GM23248 (cell line): ENCODE results near the gene BTG3. TPM values are rescaled to one million over a fixed set of nuclear protein-coding genes. Genes with fewer than 3 reads are reported as not detected.

Source experiments
- DNase-seq: peaks from one replicate; pipeline ENCODE4 v3.0.0-alpha.2; 2015
- H2AFZ ChIP-seq: fragments of 200-600 bp; sonication (generic); 2 replicates; pipeline ENCODE4 v1.6.1; 2016; ENCODE audit warnings: antibody characterized with exemption
- H3F3A ChIP-seq: fragments of 200-600 bp; sonication (generic); 2 replicates; pipeline ENCODE4 v1.6.1; 2016; ENCODE audit warnings: mild to moderate bottlenecking, antibody characterized with exemption, mixed run types; ENCODE audit not compliant: insufficient read depth
- H3K27ac ChIP-seq: fragments of 200-600 bp; sonication (generic); 2 replicates; pipeline ENCODE4 v1.5.1; 2016; ENCODE audit warnings: mild to moderate bottlenecking
- H3K27me3 ChIP-seq: fragments of 200-600 bp; sonication (generic); replicated peaks from 2 replicates; pipeline ENCODE4 v1.6.1; 2016; ENCODE audit warnings: mild to moderate bottlenecking; ENCODE audit not compliant: insufficient read depth
- H3K36me3 ChIP-seq: fragments of 200-600 bp; sonication (generic); 2 replicates; pipeline ENCODE4 v1.6.1; 2016; ENCODE audit warnings: low read depth, mild to moderate bottlenecking
- H3K4me1 ChIP-seq: fragments of 200-600 bp; sonication (generic); 2 replicates; pipeline ENCODE4 v1.6.1; 2016; ENCODE audit warnings: mild to moderate bottlenecking; ENCODE audit not compliant: insufficient read depth
- H3K4me2 ChIP-seq: fragments of 200-600 bp; sonication (generic); one replicate; pipeline ENCODE4 v1.6.1; 2016; ENCODE audit warnings: mild to moderate bottlenecking; ENCODE audit not compliant: unreplicated experiment
- H3K4me3 ChIP-seq: fragments of 200-600 bp; sonication (generic); 2 replicates; pipeline ENCODE4 v1.5.1; 2016; ENCODE audit warnings: mild to moderate bottlenecking
- H3K79me2 ChIP-seq: fragments of 200-600 bp; sonication (generic); 2 replicates; pipeline ENCODE4 v1.6.1; 2016; ENCODE audit warnings: mild to moderate bottlenecking; ENCODE audit not compliant: insufficient read depth
- H3K9ac ChIP-seq: fragments of 200-600 bp; sonication (generic); 2 replicates; pipeline ENCODE4 v1.6.1; 2016; ENCODE audit warnings: mild to moderate bottlenecking
- H3K9me2 ChIP-seq: fragments of 200-600 bp; sonication (generic); 2 replicates; pipeline ENCODE4 v1.6.1; 2016; ENCODE audit warnings: mixed run types, mild to moderate bottlenecking, moderate library complexity; ENCODE audit not compliant: insufficient read depth
- H3K9me3 ChIP-seq: fragments of 200-600 bp; sonication (generic); one replicate; pipeline ENCODE4 v1.6.1; 2017; ENCODE audit warnings: low read depth
- H4K20me1 ChIP-seq: fragments of 200-600 bp; sonication (generic); 2 replicates; pipeline ENCODE4 v1.6.0; 2016; ENCODE audit not compliant: insufficient read depth
- EZH2 ChIP-seq: fragments of 200-600 bp; sonication (generic); IDR thresholded peaks from 2 replicates; pipeline ENCODE4 v1.6.1; 2018; ENCODE audit warnings: antibody characterized with exemption, mild to moderate bottlenecking; ENCODE audit not compliant: insufficient read depth, poor library complexity, severe bottlenecking
- EZH2phosphoT487 ChIP-seq: fragments of 200-600 bp; sonication (generic); IDR thresholded peaks from 2 replicates; pipeline ENCODE4 v1.6.1; 2018; ENCODE audit warnings: antibody characterized with exemption, moderate library complexity, mild to moderate bottlenecking, low read depth; ENCODE audit not compliant: insufficient read depth
- WGBS, 2 experiments: methylation state at CpG; one replicate each; pipeline ENCODE4 v1.1.6; 2015 to 2017; ENCODE audit warnings: low lambda C conversion rate in 2 of 2, low coverage in 1 of 2; ENCODE audit errors: missing lambda C conversion rate in 2 of 2; 5-methylcytosine and 5-hydroxymethylcytosine counted together
- in situ Hi-C: fragments of 300-500 bp; cut with MboI; formaldehyde crosslinking; loops from 2 replicates; pipeline ENCODE4 v1.15.0; 2020
- polyA plus RNA-seq: library from polyadenylated mRNA; unstranded; fragments of >200 nt; fragmentation: Nextera tagmentation; extraction: Ambion mirVana; gene quantifications from 2 replicates; pipeline ENCODE4 v1.2.1, GENCODE V29; 2016
- total RNA-seq: library from RNA; depleted of rRNA; stranded (reverse); fragments of >200 nt; shearing (Covaris generic); gene quantifications from 2 replicates; pipeline ENCODE4 v1.2.3, GENCODE V29; 2014

BTG3 gene
- total and polyA plus RNA-seq, 2 experiments from 2014 or later = 22.8 to 43.7 TPM

GRCh38 chr21:17585875-17586450 is 26.7 kb downstream of the BTG3 start:
- no peak overlapping the region for H3K9ac ChIP-seq
- WGBS, 2 experiments = 2% methylated on average over 3 of the region's 3 CpGs

GRCh38 chr21:17583898-17584297 is 28.8 kb downstream of the BTG3 start:
- H3K9ac ChIP-seq = no peak overlapping the region
- no peaks in the 10 kb centered on the region for H3K36me3 ChIP-seq
- no peaks in the 10 kb centered on the region for H3K27me3 ChIP-seq
- no peak overlapping the region for H2AFZ ChIP-seq
- no peak overlapping the region for H3K27ac ChIP-seq
- H3K4me2 ChIP-seq = no peak overlapping the region
- TF ChIP-seq EZH2phosphoT487 (no peak), EZH2 (no peak)
- 54 to 62% methylated on average over 3 of the region's 3 CpGs for WGBS, 2 experiments
- H3K79me2 ChIP-seq = no peaks in the 10 kb centered on the region
- H3K4me1 ChIP-seq = no peaks in the 10 kb centered on the region
- H3K4me3 ChIP-seq = no peak overlapping the region
- in situ Hi-C loops = no loop called here
- H3K9me3 ChIP-seq = no peaks in the 10 kb centered on the region
- DNase-seq = no peak
- no peaks in the 10 kb centered on the region for H3K9me2 ChIP-seq
- no peaks in the 10 kb centered on the region for H3F3A ChIP-seq
- no peaks in the 10 kb centered on the region for H4K20me1 ChIP-seq

More at GRCh38 chr21:17585875-17586450, 26.7 kb downstream of the BTG3 start:
- in situ Hi-C loops = no loop called here
- Histone ChIP-seq H3K9me3 (no peaks in the 10 kb centered on the region), H3K4me2 (no peak overlapping the region), H3K4me3 (no peak overlapping the region), H4K20me1 (no peaks in the 10 kb centered on the region), H3K79me2 (no peaks in the 10 kb centered on the region), H3K36me3 (no peaks in the 10 kb centered on the region), H2AFZ (no peak overlapping the region), H3K27ac (no peak overlapping the region), H3K4me1 (no peaks in the 10 kb centered on the region), H3K9me2 (no peaks in the 10 kb centered on the region), H3F3A (no peaks in the 10 kb centered on the region), H3K27me3 (no peaks in the 10 kb centered on the region)
- TF ChIP-seq EZH2 (no peak), EZH2phosphoT487 (no peak)
- DNase-seq = peak; percentile 67

- H3K27ac ChIP-seq = no peak overlapping the region
- H3K4me1 ChIP-seq = no peaks in the 10 kb centered on the region
- H3K36me3 ChIP-seq = no peaks in the 10 kb centered on the region
- H3K4me2 ChIP-seq = no peak overlapping the region
- no peaks in the 10 kb centered on the region for H4K20me1 ChIP-seq
- H3K9me2 ChIP-seq = no peaks in the 10 kb centered on the region
- in situ Hi-C loops = no loop called here
- H2AFZ ChIP-seq = no peak overlapping the region
- no peaks in the 10 kb centered on the region for H3F3A ChIP-seq
- WGBS, 2 experiments = 69 to 74% methylated on average over 8 of the region's 8 CpGs
- H3K4me3 ChIP-seq = no peak overlapping the region
- H3K79me2 ChIP-seq = no peaks in the 10 kb centered on the region
- no peak for DNase-seq
- no peaks in the 10 kb centered on the region for H3K9me3 ChIP-seq
- H3K9ac ChIP-seq = no peak overlapping the region
- H3K27me3 ChIP-seq = 0 out of 2 replicates have a peak, but pooled peaks cover 4% of the 10 kb centered on the region
- TF ChIP-seq EZH2phosphoT487 (no peak), EZH2 (no peak)
These were observed 32.4 kb downstream of the BTG3 start for GRCh38 chr21:17580319-17580718.

GRCh38 chr21:17578876-17579275 is 33.8 kb downstream of the BTG3 start:
- H3K9me2 ChIP-seq = no peaks in the 10 kb centered on the region
- H3K9me3 ChIP-seq = no peaks in the 10 kb centered on the region
- H3K27me3 ChIP-seq = peaks cover 11% of the 10 kb centered on the region
- no peak for DNase-seq
- H3K36me3 ChIP-seq = no peaks in the 10 kb centered on the region
- H3F3A ChIP-seq = no peaks in the 10 kb centered on the region
- H3K27ac ChIP-seq = no peak overlapping the region
- no peak overlapping the region for H3K9ac ChIP-seq
- 34 to 35% methylated on average over 2 of the region's 2 CpGs for WGBS, 2 experiments
- H3K4me1 ChIP-seq = no peaks in the 10 kb centered on the region
- TF ChIP-seq EZH2 = no peak
- TF ChIP-seq EZH2phosphoT487 = no peak
- no peak overlapping the region for H3K4me3 ChIP-seq
- H2AFZ ChIP-seq = no peak overlapping the region
- no peaks in the 10 kb centered on the region for H3K79me2 ChIP-seq
- no peaks in the 10 kb centered on the region for H4K20me1 ChIP-seq
- no peak overlapping the region for H3K4me2 ChIP-seq
- in situ Hi-C loops = no loop called here
